Stimulated activated CD8-positive, alpha-beta memory T cell treated with anti-CD3 and anti-CD28 coated beads, Interleukin-7, amount 100 ng/mL, for 4 hours (primary cell): ENCODE results near the gene DIP2C.

ENCODE experiments used
- DNase-seq, 2 donors: peaks; one replicate each; pipeline ENCODE4 v3.0.0-alpha.2; 2020; ENCODE audit warnings: low read depth in 2 of 2

Gene DIP2C

DNA sequence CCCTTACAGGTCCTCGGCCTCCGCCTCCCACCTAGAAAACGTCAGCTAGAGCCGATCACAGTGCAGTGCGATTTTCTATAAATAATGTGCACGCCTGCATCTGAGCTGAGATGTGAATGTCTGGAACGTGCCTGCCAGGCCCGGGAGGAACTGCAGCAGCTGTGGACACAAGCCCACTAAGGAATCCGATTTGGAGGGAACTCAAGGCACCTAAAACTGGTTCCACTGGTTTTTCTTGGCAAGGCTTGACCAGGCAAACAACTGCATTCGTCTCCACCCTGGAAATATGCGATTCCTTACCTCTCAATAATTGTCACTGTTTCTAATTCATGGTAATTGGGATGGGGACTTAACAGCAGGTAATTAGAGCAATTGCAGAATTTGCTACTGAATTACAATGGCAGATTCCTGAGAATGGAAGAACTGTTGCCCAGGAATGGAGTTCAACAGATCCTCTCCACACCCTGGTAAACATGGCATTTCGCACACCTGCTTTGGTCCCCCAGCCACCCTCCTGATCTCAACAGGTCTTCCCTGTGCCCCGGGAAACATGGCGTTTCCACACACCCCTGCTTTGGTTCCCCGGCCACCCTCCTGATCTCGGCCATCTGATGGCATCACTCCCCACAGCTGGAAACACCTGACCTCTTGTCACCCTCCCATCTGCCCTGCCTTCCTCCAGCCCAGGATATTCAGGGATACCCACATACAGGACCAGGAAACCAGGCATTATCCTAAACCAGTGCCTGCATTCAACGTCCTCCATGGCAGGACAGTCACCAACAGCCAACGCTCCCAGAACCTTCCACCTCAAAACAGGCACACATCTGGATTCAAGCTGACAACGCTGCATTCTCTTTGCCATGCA is 76.0 kb downstream of the DIP2C start:
- no peak for DNase-seq

- no peak for DNase-seq
These were observed 76.8 kb downstream of the DIP2C start for GRCh38 chr10:612696-613095.

- DNase-seq = peak; percentile 42 to 44
These were observed 78.7 kb downstream of the DIP2C start for GRCh38 chr10:610642-611305.

- no peak for DNase-seq
These were observed 79.5 kb downstream of the DIP2C start for GRCh38 chr10:609868-610545.

- no peak for DNase-seq
These were observed 80.2 kb downstream of the DIP2C start for GRCh38 chr10:609262-609658.

DNA sequence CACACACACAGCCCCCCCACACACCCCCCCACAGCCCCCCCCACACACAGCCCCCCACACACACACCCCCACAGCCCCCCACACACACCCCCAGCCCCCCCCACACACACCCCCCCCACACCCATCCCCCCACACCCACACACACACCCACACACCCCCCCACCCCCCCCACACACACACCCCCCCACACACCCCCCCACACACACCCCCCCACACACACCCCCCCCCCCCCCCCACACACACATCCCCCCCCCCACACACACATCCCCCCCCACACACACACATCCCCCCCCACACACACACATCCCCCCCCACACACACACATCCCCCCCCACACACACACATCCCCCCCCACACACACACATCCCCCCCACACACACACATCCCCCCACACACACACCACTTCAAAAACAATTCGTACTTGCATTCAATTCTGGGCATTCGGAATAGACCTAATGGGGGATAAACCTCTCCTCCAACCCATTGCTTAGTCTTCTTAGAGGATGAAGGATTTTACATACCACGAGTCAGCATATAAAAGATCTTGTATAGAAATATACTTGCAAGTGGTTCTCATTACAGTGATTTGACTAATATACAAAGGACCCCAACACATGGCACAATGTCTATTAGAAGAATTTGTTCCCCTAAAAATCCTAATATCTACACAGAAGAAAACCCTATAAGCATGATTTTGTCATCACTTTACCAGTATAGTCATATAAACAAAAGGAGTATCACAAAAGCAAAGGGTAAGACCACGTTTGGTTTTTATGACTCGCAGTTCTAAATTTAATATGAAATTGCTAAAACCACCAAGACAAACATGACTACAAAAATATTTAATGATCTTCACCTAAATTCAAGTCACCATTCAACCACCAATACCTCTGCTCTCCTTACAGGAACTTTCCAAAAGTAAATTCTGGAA is 80.9 kb downstream of the DIP2C start:
- no peak for DNase-seq

GRCh38 chr10:607545-608185 is 81.8 kb downstream of the DIP2C start:
- no peak for DNase-seq

DNA sequence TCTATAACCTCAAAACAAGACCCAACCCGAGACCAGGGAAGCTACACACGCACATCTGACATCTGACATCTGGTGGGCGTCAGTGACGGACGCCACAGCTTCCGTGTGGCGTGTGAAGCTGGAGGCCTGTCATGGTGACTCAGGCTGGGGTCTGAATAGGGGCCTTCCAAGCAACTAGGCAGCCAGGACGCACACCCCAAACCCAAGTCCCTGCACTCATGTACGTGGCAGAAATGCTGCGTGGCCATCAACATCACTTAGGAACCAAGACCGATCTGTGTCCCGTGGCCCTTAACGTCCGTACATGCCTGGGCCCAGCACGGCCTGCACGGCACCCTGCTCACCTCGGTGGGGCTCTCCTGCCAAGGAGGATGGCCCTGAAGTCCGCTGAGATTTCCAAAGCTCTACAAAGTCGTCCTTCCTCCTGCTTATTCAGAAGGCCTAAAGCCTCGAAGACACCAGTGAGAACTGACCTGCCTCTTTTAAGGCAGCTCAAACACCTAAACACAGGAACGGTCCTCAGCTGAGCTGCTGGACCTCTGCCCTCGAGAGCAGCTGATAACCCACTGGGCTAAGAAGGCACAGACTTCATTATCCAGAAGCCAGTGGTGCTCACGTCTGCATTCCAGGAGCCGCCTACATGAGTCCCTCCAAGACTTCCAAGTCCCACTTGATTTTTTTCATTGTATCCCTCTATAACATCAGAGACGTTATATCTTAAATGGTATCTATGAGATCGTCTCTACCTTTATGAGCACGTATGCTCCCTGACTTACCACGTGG is 82.5 kb downstream of the DIP2C start:
- no peak for DNase-seq

- no peak for DNase-seq
These were observed 83.7 kb downstream of the DIP2C start for GRCh38 chr10:605632-606325.

DNA sequence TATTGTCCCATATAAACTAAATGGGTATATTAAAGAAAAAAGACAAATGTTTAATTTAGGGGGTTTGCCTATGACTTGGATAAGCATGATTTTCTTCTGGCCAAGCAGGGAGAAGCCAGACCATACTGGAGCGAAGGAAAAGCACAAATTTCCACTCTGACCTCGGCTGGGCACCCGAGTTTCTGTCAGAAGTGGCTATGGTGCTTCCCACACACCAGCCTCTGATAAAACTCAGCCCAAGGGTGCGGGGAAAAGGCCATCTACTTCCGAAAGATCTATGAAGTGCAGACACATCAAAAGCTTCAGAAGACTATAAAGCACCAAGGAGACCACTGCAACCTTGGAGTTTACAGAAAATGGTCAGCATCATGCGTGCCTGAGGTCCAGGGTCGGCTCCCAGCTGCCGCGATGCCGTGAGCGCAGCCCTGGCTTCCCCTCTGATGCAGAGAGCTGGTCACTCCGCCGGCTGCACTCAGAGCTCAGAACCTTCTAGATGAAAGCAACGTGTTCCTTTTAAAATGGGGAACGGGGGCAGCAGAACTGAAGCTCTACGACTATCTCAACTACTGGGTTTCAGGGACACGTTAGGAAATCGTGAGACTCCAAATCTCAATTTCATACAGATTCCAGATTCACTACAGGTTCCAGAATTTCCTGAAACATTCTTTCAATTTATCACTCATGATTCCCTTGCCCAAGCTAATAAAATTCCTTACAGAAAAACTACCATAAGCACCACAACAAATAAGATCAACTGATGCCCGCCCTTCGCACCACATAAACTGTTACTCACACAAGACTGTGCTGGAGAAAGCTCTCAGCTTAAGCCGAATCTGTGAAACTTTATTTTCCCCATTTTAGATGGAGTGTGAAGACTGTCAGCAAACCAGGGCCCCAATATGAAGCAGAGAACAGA is 84.5 kb downstream of the DIP2C start:
- DNase-seq = no peak

GRCh38 chr10:603745-604144 is 85.7 kb downstream of the DIP2C start:
- no peak for DNase-seq

GRCh38 chr10:602391-603005 is 87.0 kb downstream of the DIP2C start:
- DNase-seq = no peak

DNA sequence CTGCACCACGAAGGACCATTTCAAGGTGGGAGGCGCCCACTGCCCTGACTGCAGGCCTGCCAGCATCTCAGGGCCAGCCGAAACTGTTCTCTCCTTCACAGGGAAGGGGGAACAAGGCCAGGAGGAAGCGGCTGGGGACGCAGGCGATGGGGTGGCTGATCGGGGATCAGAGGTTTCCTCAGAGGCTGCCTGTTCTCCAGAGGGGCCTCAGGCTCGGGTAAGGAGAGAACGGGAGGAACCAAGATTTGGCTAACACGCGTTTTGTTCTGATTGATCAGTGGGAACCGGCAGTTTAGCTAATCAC is 87.9 kb downstream of the DIP2C start:
- DNase-seq = no peak

GRCh38 chr10:600876-601659 is 88.4 kb downstream of the DIP2C start:
- no peak for DNase-seq

GRCh38 chr10:600234-600633 is 89.2 kb downstream of the DIP2C start:
- no peak for DNase-seq

DNA sequence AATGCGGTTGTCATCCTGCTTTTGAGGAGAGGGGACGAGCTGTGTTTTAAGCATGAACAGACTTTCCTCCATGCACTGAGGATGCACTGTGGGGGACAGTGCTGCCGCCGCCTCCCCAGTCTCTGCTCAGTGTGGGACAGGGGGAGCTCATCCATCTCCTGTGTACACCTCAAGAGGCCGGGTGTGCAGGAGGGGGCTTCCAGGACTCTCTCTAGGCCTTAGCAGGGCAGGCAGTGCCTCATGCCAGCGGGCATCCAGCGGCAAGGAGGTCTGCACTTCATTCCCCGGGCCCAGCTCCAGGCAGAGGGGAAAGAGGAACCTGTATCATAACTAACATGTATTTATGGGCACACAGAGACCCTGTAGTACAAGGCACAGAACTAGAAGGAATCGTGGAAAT is 89.7 kb downstream of the DIP2C start:
- DNase-seq = no peak

DNA sequence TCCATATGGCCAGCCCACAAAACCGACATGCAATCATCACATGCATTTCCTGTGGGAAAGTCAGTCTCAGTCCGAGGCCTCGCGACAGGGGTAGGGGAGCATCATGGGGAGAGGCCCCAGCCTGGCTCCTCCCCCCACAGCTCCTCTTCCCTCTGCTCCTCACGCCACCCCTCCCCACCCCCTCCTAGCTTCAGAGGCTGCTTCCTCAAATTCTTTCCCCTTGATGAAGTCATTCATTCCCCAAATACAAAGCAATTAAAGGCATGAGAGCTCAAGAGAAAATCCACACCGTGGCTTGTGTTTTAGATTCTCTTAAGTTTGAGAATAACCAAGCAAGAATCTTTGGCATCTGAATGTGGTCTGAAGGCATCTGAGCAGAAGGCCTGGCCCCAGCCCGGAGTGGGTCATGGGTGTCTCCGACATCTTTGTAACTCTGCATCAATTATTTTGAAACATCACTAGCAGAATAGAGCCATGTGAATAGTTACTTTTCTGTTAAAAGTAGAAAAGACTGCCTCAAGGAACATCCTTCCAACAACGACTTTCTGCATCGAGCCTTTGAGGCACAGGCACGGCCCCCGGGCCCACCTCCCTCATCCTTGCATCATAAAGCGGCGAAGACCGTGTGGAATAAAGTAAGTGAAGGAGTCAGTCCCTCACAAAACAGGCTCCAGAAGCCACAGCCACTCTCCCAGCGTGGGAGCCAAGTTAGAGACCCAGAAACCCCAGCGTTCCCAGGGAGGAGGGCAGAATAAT is 90.9 kb downstream of the DIP2C start:
- no peak for DNase-seq
